ENCODE data around the gene ALPL.

Gene ALPL

GRCh38 chr1:21601278-21602048 lies 92.2 kb downstream of the ALPL start:
- TF ChIP-seq CTCF (IDR thresholded peaks at IDR 0.05; ENCODE audit: low read depth, low read length, missing control alignments) = no peak
- no peak for DNase-seq (ENCODE audit: extremely low read depth, low read depth)
- H3K4me3 ChIP-seq (replicated peaks; ENCODE audit: low read depth, low read length) = no peak overlapping the region

- H3K4me3 ChIP-seq (replicated peaks; ENCODE audit: low read depth, low read length) = no peak overlapping the region
- no peak for TF ChIP-seq CTCF (IDR thresholded peaks at IDR 0.05; ENCODE audit: low read depth, low read length, missing control alignments)
- no peak for DNase-seq (ENCODE audit: extremely low read depth, low read depth)
Observed at GRCh38 chr1:21603177-21604138, 94.2 kb downstream of the ALPL start.

GRCh38 chr1:21604208-21604957 lies 95.2 kb downstream of the ALPL start:
- TF ChIP-seq CTCF (IDR thresholded peaks at IDR 0.05; ENCODE audit: low read depth, low read length, missing control alignments) = no peak
- H3K4me3 ChIP-seq (replicated peaks; ENCODE audit: low read depth, low read length) = no peak overlapping the region
- no peak for DNase-seq (ENCODE audit: extremely low read depth, low read depth)

GRCh38 chr1:21605012-21605715 lies 95.9 kb downstream of the ALPL start:
- no peak overlapping the region for H3K4me3 ChIP-seq (replicated peaks; ENCODE audit: low read depth, low read length)
- TF ChIP-seq CTCF (IDR thresholded peaks at IDR 0.05; ENCODE audit: low read depth, low read length, missing control alignments) = no peak
- no peak for DNase-seq (ENCODE audit: extremely low read depth, low read depth)

- DNase-seq (ENCODE audit: extremely low read depth, low read depth) = no peak
- TF ChIP-seq CTCF (IDR thresholded peaks at IDR 0.05; ENCODE audit: low read depth, low read length, missing control alignments) = no peak
- no peak overlapping the region for H3K4me3 ChIP-seq (replicated peaks; ENCODE audit: low read depth, low read length)
Observed at GRCh38 chr1:21605964-21606705, 96.9 kb downstream of the ALPL start.
